Astrocyte (in vitro differentiated cells and primary cell): ENCODE results near the gene DCTD. TPM values are rescaled to one million over a fixed set of nuclear protein-coding genes. Genes with fewer than 3 reads are reported as not detected.

Source experiments
- DNase-seq: peaks from one replicate; pipeline ENCODE4 v3.0.0-alpha.2; 2010; ENCODE audit warnings: low read depth
- FAIRE-seq: peaks from 2 replicates; lab custom pipeline; 2011; peaks lifted over from hg19 to GRCh38; lab: Jason Lieb, UNC
- H2AFZ ChIP-seq: 2 replicates; pipeline ENCODE4 v1.6.0; 2012; ENCODE audit warnings: low read depth, low read length, inconsistent platforms
- H3K27ac ChIP-seq: 2 replicates; pipeline ENCODE4 v1.5.1; 2011; ENCODE audit warnings: low read depth, low read length, inconsistent platforms
- H3K27me3 ChIP-seq: 2 replicates; pipeline ENCODE4 v1.6.0; 2011; ENCODE audit warnings: low read length, inconsistent platforms; ENCODE audit not compliant: insufficient read depth
- H3K36me3 ChIP-seq: 2 replicates; pipeline ENCODE4 v1.5.1; 2011; ENCODE audit warnings: low read length, inconsistent platforms; ENCODE audit not compliant: insufficient read depth
- H3K4me1 ChIP-seq: 2 replicates; pipeline ENCODE4 v1.5.1; 2011; ENCODE audit warnings: low read length, inconsistent platforms; ENCODE audit not compliant: insufficient read depth
- H3K4me2 ChIP-seq: 2 replicates; pipeline ENCODE4 v1.6.0; 2012; ENCODE audit warnings: low read length, inconsistent platforms
- H3K4me3 ChIP-seq: 2 replicates; pipeline ENCODE4 v1.5.1; 2011; ENCODE audit warnings: low read depth, mild to moderate bottlenecking, low read length, inconsistent platforms; ENCODE audit not compliant: insufficient read depth
- H3K79me2 ChIP-seq: 2 replicates; pipeline ENCODE4 v1.6.0; 2012; ENCODE audit warnings: mild to moderate bottlenecking, low read length, inconsistent platforms; ENCODE audit not compliant: insufficient read depth
- H3K9ac ChIP-seq: 2 replicates; pipeline ENCODE4 v1.6.0; 2012; ENCODE audit warnings: mild to moderate bottlenecking, low read length, inconsistent platforms
- H3K9me3 ChIP-seq: 2 replicates; pipeline ENCODE4 v1.5.1; 2012; ENCODE audit warnings: low read depth, mild to moderate bottlenecking, low read length, inconsistent platforms; ENCODE audit not compliant: insufficient read depth
- H4K20me1 ChIP-seq: 2 replicates; pipeline ENCODE4 v1.6.0; 2012; ENCODE audit warnings: low read length, inconsistent platforms; ENCODE audit not compliant: insufficient read depth
- H3K27ac Mint-ChIP-seq: one replicate; pipeline ENCODE4 v1.8.0; 2021; ENCODE audit warnings: mild to moderate bottlenecking, mixed read lengths; ENCODE audit not compliant: unreplicated experiment
- H3K27me3 Mint-ChIP-seq: one replicate; pipeline ENCODE4 v1.8.0; 2021; ENCODE audit warnings: low read depth, mixed read lengths; ENCODE audit not compliant: unreplicated experiment
- H3K36me3 Mint-ChIP-seq: one replicate; pipeline ENCODE4 v1.8.0; 2021; ENCODE audit warnings: low read depth, mixed read lengths; ENCODE audit not compliant: unreplicated experiment
- H3K4me1 Mint-ChIP-seq: one replicate; pipeline ENCODE4 v1.8.0; 2021; ENCODE audit warnings: low read depth, mixed read lengths; ENCODE audit not compliant: unreplicated experiment
- H3K4me3 Mint-ChIP-seq: one replicate; pipeline ENCODE4 v1.8.0; 2021; ENCODE audit warnings: mild to moderate bottlenecking, moderate library complexity, mixed read lengths; ENCODE audit not compliant: unreplicated experiment
- H3K9me3 Mint-ChIP-seq: one replicate; pipeline ENCODE4 v1.8.0; 2021; ENCODE audit warnings: mild to moderate bottlenecking, mixed read lengths; ENCODE audit not compliant: unreplicated experiment
- CTCF ChIP-seq: IDR thresholded peaks from 2 replicates; pipeline ENCODE4 v1.5.1; 2011; ENCODE audit warnings: low read depth, mild to moderate bottlenecking, inconsistent platforms, low read length, moderate library complexity; ENCODE audit not compliant: insufficient read depth
- EZH2 ChIP-seq: IDR thresholded peaks from 2 replicates; pipeline ENCODE4 v1.6.1; 2012; ENCODE audit warnings: mild to moderate bottlenecking, low read length, inconsistent platforms; ENCODE audit not compliant: insufficient read depth
- total RNA-seq: library from RNA; stranded (reverse); gene quantifications from 2 replicates; pipeline ENCODE4 v1.2.1, GENCODE V29; 2021

Gene DCTD
- total RNA-seq, 1 donor from 2014 or later = 119 TPM

DNA sequence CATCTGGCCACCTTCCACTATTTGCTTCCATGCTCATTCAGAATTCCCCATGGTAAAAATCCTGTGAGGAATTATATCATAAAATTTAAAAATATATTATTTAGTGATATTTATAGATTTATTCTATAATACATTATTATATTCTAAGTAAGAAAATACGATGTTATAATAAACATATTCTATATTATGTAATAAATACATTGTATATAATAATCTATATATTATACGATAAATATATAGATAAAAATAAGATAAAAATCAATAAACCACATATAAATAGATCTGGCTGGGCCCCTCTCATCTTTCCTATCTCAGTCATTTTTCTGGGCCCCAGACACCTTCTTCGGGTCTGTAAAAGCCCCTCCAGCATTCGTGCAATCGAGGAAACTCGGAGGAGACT is 68.5 kb downstream of the DCTD start:
- TF ChIP-seq CTCF (no peak), EZH2 (no peak)
- H3K9me3 Mint-ChIP-seq = peaks cover 5% of the 10 kb centered on the region
- no peaks in the 10 kb centered on the region for H3K79me2 ChIP-seq
- peaks cover 6% of the 10 kb centered on the region for H3K27me3 ChIP-seq
- no peaks in the 10 kb centered on the region for H3K36me3 Mint-ChIP-seq
- H3K36me3 ChIP-seq = no peaks in the 10 kb centered on the region
- no peak overlapping the region for H3K4me3 Mint-ChIP-seq
- peaks cover 38% of the 10 kb centered on the region for H3K27me3 Mint-ChIP-seq
- H3K4me2 ChIP-seq = no peak overlapping the region
- no peak for FAIRE-seq
- H3K4me1 Mint-ChIP-seq = no peaks in the 10 kb centered on the region
- no peaks in the 10 kb centered on the region for H3K4me1 ChIP-seq
- DNase-seq = no peak
- H3K4me3 ChIP-seq = no peak overlapping the region
- no peak overlapping the region for H3K27ac Mint-ChIP-seq
- no peak overlapping the region for H2AFZ ChIP-seq
- no peaks in the 10 kb centered on the region for H3K9me3 ChIP-seq
- H3K9ac ChIP-seq = no peak overlapping the region
- no peaks in the 10 kb centered on the region for H4K20me1 ChIP-seq
- H3K27ac ChIP-seq = no peak overlapping the region

- DNase-seq (no peak), FAIRE-seq (no peak)
- Histone ChIP-seq H3K36me3 (no peaks in the 10 kb centered on the region), H3K9ac (no peak overlapping the region), H3K79me2 (no peaks in the 10 kb centered on the region), H4K20me1 (no peaks in the 10 kb centered on the region), H3K4me2 (no peak overlapping the region), H3K27me3 (peaks cover 4% of the 10 kb centered on the region), H2AFZ (no peak overlapping the region), H3K4me1 (no peaks in the 10 kb centered on the region), H3K9me3 (no peaks in the 10 kb centered on the region), H3K4me3 (no peak overlapping the region), H3K27ac (no peak overlapping the region)
- Mint-ChIP-seq H3K9me3 (peaks cover 4% of the 10 kb centered on the region), H3K36me3 (no peaks in the 10 kb centered on the region), H3K4me3 (no peak overlapping the region), H3K27ac (no peak overlapping the region), H3K27me3 (peaks cover 46% of the 10 kb centered on the region), H3K4me1 (no peaks in the 10 kb centered on the region)
- TF ChIP-seq EZH2 (no peak), CTCF (no peak)
Observed at GRCh38 chr4:182847576-182848450, 69.4 kb downstream of the DCTD start.

- H3K4me2 ChIP-seq = no peak overlapping the region
- Mint-ChIP-seq H3K27ac (no peak overlapping the region), H3K4me3 (no peak overlapping the region), H3K36me3 (no peaks in the 10 kb centered on the region), H3K9me3 (peaks cover 3% of the 10 kb centered on the region), H3K4me1 (no peaks in the 10 kb centered on the region), H3K27me3 (peaks cover 49% of the 10 kb centered on the region)
- peaks cover 4% of the 10 kb centered on the region for H3K27me3 ChIP-seq
- H3K4me1 ChIP-seq = no peaks in the 10 kb centered on the region
- H3K79me2 ChIP-seq = no peaks in the 10 kb centered on the region
- TF ChIP-seq CTCF (no peak), EZH2 (no peak)
- no peak overlapping the region for H3K9ac ChIP-seq
- H3K9me3 ChIP-seq = no peaks in the 10 kb centered on the region
- no peak overlapping the region for H2AFZ ChIP-seq
- no peak for FAIRE-seq
- H4K20me1 ChIP-seq = no peaks in the 10 kb centered on the region
- no peaks in the 10 kb centered on the region for H3K36me3 ChIP-seq
- H3K27ac ChIP-seq = no peak overlapping the region
- H3K4me3 ChIP-seq = no peak overlapping the region
- DNase-seq = no peak
Observed at GRCh38 chr4:182846036-182846435, 71.2 kb downstream of the DCTD start.
